Measurements from ENCODE around the gene CHST12. TPM values are rescaled to one million over a fixed set of nuclear protein-coding genes. Genes with fewer than 3 reads are reported as not detected.

The CHST12 gene
- total and polyA plus RNA-seq, 10 of the 15 experiments (the other 5 are each of a cell fraction or from before 2014, with no cell fraction given) = 0.05 to 14.2 (median 3.3) TPM

DNA sequence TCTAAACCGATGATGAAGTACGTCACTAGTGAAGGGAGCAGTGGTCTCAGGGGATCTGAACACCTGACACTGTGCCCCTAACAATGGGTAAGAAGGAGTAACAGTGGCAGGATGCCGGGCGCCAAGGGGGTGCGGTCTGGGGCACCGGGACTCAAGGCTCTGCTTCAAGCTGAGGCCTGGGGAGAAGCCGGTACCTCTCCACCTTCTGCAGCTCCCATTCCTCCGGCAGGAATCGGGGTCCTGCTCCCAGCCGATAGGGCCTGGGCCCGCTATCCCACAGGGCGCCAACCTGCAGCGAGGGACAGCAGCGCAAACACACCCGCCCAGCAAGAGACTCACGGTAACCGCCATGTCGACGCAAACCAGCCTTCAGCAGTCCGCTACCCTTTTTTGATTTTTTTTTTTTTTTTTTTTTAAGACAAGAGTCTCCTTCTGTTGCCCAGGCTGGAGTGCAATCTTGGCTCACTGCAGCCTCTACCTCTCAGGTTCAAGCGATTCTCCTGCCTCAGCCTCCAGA is 8.8 kb upstream of the CHST12 start (continued):
- TF ChIP-seq, protein P1, sequence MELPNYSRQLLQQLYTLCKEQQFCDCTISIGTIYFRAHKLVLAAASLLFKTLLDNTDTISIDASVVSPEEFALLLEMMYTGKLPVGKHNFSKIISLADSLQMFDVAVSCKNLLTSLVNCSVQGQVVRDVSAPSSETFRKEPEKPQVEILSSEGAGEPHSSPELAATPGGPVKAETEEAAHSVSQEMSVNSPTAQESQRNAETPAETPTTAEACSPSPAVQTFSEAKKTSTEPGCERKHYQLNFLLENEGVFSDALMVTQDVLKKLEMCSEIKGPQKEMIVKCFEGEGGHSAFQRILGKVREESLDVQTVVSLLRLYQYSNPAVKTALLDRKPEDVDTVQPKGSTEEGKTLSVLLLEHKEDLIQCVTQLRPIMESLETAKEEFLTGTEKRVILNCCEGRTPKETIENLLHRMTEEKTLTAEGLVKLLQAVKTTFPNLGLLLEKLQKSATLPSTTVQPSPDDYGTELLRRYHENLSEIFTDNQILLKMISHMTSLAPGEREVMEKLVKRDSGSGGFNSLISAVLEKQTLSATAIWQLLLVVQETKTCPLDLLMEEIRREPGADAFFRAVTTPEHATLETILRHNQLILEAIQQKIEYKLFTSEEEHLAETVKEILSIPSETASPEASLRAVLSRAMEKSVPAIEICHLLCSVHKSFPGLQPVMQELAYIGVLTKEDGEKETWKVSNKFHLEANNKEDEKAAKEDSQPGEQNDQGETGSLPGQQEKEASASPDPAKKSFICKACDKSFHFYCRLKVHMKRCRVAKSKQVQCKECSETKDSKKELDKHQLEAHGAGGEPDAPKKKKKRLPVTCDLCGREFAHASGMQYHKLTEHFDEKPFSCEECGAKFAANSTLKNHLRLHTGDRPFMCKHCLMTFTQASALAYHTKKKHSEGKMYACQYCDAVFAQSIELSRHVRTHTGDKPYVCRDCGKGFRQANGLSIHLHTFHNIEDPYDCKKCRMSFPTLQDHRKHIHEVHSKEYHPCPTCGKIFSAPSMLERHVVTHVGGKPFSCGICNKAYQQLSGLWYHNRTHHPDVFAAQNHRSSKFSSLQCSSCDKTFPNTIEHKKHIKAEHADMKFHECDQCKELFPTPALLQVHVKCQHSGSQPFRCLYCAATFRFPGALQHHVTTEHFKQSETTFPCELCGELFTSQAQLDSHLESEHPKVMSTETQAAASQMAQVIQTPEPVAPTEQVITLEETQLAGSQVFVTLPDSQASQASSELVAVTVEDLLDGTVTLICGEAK (IDR thresholded peaks at IDR 0.05; ENCODE audit: borderline replicate concordance) = no peak
- TF ChIP-seq PAX5 (IDR thresholded peaks at IDR 0.05; ENCODE audit: borderline replicate concordance, low read depth, low read length) (no peak), LARP7 (IDR thresholded peaks at IDR 0.05) (no peak), SMARCA5 (IDR thresholded peaks at IDR 0.05) (no peak)

DNA sequence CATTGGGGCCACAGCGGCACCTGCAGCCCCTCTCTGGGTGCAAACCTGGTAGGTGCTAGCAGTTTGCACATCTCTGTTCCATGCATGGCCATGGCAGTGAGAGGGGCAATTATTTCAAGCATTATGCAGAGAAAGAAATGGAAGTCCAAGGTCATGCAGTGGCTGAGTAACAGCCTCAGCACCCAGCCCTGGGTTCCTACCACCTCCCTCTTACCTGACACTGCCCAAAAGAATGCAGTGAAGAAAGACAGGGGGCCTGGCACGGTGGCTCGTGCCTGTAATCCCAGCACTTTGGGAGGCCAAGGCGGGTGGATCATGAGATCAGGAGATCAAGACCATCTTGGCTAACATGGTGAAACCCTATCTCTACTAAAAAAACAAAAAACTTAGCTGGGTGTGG is 4.9 kb upstream of the CHST12 start:
- 80% methylated on average over 4 of the region's 4 CpGs for WGBS (ENCODE audit: insufficient coverage, insufficient replicate concordance, low lambda C conversion rate, missing lambda C conversion rate)
- SMC1A ChIA-PET (ENCODE audit: uncharacterized antibody, unreplicated experiment) = interaction anchor here (2.3 kb wide), 1 partner anchor 41 kb away, joined by 10 read pairs; no protein-coding TSS in a partner anchor

More for the DNA sequence above, 4.9 kb upstream of the CHST12 start:
- no peak overlapping the region for H2AFZ ChIP-seq (ENCODE audit: control insufficient read depth, low read depth, low read length)
- CTCF ChIA-PET = interaction anchor here (0.7 kb wide), 1 partner anchor 429 kb away, joined by 3 read pairs; no protein-coding TSS in a partner anchor
- no peak overlapping the region for H3K9ac ChIP-seq (ENCODE audit: control insufficient read depth, insufficient read depth, low read length)
- H3K36me3 ChIP-seq (ENCODE audit: control insufficient read depth in 2 of 2, insufficient read depth in 2 of 2, low read length in 1 of 2) = no peaks in the 10 kb centered on the region
- BruUV-seq (replicated peaks) = no TSS peak
- FAIRE-seq = no peak
- POLR2A ChIA-PET = interaction anchor here (0.6 kb wide), 2 partner anchors 607 to 1459 kb away, joined by 3 read pairs; no protein-coding TSS in a partner anchor
- H3K27me3 ChIP-seq (replicated peaks in 1 of 2; ENCODE audit: control insufficient read depth in 2 of 2, insufficient read depth in 2 of 2, low read length in 1 of 2) = no peaks in the 10 kb centered on the region
- H3K4me1 ChIP-seq (ENCODE audit: control insufficient read depth, insufficient read depth, low read length) = peaks cover 13% of the 10 kb centered on the region
- intact Hi-C loops (cut with micrococcal nuclease; ENCODE audit: unreplicated experiment) (no loop called here), in situ Hi-C loops (cut with MboI) (no loop called here)
- H3K79me2 ChIP-seq (ENCODE audit: control insufficient read depth, insufficient read depth, low read length) = peaks cover under 1% of the 10 kb centered on the region
- H3K4me3 ChIP-seq = no peak overlapping the region
- RAD21 ChIA-PET (ENCODE audit: unreplicated experiment) = no interaction called here
- H3K27ac ChIP-seq (ENCODE audit: control insufficient read depth, insufficient read depth) = no peak overlapping the region
- ATAC-seq = no peak
- no peaks in the 10 kb centered on the region for H3K9me3 ChIP-seq (replicated peaks; ENCODE audit: control insufficient read depth, insufficient read depth, low read length)
- no peak for TF ChIP-seq IRF5 (IDR thresholded peaks at IDR 0.05; ENCODE audit: borderline replicate concordance)
- no peak for TF ChIP-seq BACH1 (IDR thresholded peaks at IDR 0.05; ENCODE audit: borderline replicate concordance)
- no peak overlapping the region for H3K4me2 ChIP-seq (ENCODE audit: control insufficient read depth, insufficient read depth)
- no peak for DNase-seq (ENCODE audit: low read depth, low spot score)
- no peaks in the 10 kb centered on the region for H4K20me1 ChIP-seq (ENCODE audit: control insufficient read depth, insufficient read depth)

Measured in GM12878 (cell line).